ENCODE data around the gene DAAM1.

GRCh38 chr14:59331217-59331616 lies 142.8 kb downstream of the DAAM1 start:
- TF ChIP-seq CTCF (IDR thresholded peaks at IDR 0.05): no peak
- no peak for TF ChIP-seq POLR2A (IDR thresholded peaks at IDR 0.05)
